Measurements from ENCODE around the gene PBX2.

PBX2 gene, protein sequence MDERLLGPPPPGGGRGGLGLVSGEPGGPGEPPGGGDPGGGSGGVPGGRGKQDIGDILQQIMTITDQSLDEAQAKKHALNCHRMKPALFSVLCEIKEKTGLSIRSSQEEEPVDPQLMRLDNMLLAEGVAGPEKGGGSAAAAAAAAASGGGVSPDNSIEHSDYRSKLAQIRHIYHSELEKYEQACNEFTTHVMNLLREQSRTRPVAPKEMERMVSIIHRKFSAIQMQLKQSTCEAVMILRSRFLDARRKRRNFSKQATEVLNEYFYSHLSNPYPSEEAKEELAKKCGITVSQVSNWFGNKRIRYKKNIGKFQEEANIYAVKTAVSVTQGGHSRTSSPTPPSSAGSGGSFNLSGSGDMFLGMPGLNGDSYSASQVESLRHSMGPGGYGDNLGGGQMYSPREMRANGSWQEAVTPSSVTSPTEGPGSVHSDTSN

DNA sequence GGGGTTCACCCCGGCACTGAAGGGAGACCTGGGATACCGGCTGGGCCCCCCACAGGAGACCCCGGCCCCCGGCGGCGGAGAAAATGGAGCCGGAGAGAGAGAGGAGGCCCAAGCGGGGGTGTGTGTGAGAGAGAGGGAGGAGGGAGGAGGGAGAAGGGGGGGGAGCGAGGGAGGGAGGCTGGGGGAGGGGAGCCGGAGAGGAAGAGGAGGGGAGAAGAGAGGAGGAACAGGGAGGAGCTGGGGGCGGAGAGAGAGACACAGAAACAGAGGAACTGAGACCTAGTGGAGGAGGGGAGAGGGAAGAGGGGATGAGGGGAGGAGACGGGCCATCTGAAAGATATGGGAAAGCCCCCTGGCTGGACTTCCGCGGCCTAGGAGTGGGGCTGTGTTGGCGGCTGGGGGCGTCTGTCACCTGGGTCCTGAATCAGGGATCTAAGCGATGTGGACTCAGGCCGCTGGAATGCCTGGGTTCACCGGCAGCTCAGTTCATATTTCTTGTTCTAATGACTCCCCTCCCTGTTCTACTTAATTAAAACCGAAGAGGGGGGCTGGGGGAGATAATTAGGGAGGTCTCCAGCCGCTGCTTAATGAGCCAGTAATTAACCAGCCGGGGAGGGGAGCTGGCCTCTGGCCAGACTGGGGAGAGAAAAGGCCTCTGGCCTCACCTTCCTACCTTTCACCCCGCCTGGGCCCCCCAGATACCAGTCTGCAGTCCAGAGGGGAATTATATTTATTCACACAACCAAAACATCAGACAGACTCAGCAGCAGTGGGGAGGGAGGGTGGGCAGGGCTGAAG lies at the start of gene PBX2:
Gene PBX2 (minus strand): TSS at position 149 of the 798 bp plus-strand sequence. CDS start 287 bp downstream, outside the sequence.
- DNase-seq (ENCODE audit: insufficient read length, low spot score) (peak; percentile 53), FAIRE-seq (no peak)
- 0 out of 2 replicates have a peak, but pooled peaks have one; percentile 33 for TF ChIP-seq POLR2A (IDR thresholded peaks at IDR 0.05; ENCODE audit: low read depth, low read length)

DNA sequence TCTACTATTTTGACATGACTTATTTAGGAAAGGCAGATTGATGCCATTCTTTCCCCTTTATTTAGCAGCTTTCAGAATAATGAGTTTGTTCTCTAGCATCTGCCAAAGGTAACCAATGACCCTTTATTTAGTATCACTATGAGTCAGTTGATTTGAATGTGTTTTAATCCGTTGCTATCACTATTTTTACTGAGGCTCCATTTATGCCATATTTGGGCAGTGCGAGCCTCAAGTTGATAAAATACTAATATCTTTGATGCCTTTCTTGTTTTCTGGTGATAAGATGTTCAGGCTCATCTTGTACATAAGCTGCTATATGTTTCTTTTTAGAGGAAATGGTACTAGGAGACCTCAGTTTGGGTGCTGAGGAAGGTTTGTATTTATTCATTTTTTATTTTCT lies 49.5 kb upstream of the PBX2 start:
- FAIRE-seq = no peak
- no peak for TF ChIP-seq POLR2A (IDR thresholded peaks at IDR 0.05; ENCODE audit: low read depth, low read length)
- DNase-seq (ENCODE audit: insufficient read length, low spot score) = no peak

DNA sequence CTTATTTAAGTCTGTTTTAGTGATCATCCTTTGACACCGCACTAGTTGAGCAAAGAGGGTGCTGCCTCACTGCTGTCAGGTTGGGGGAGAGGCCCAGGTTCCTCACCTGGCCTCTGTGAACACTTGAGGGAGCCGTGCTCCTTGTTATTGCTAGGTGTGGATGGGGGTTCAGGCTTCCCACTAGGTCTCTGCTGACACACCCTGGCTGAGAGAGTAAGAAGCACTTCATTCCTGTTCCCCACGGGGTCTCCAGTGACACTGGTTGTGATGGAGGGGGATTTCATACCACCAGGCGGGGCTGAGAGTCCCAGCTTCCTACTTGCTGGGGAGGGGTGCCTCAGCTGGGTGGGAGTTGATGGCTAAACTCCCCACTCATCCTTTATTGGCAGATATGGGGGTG lies 44.9 kb upstream of the PBX2 start:
- FAIRE-seq = no peak
- DNase-seq (ENCODE audit: insufficient read length, low spot score) = no peak
- no peak for TF ChIP-seq POLR2A (IDR thresholded peaks at IDR 0.05; ENCODE audit: low read depth, low read length)

DNA sequence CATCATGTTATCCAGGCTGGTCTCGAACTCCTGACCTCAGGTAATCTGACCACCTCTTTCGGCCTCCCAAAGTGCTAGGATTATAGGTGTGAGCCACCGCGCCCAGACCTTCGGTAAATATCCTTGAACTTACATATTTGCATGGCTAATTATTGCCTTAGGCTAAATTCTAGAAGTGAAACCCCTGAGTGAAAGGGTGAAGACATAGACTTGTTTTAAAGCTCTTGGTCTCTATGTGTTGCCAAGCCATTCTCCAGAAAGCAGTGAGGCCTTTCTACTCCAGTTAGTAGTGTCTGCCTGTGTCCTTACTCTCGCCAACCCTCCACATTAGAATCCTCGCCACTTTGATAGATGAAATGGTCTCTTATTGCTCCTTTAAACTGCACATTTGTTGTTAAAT lies 36.4 kb upstream of the PBX2 start:
- no peak for DNase-seq (ENCODE audit: insufficient read length, low spot score)
- no peak for TF ChIP-seq POLR2A (IDR thresholded peaks at IDR 0.05; ENCODE audit: low read depth, low read length)
- no peak for FAIRE-seq

DNA sequence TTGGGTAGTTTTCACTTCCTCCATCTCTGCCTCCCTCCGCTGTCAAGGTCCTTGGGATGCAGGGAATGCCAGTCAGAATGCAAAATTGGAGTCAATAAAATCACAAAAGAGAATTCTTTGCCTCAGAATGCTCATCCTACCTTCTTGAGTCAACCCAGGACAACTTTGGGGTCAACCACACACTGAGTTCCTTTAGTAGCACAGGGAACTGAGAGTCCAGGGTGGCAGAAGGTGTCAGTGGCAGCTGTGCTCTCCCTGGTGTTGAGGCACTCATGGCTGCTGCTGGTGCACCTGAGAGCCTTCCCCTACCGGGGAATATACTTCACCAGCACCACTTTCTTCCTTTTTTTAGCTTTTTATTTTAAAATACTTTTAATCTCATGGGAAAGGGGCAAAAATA lies 34.7 kb upstream of the PBX2 start:
- FAIRE-seq (no peak), DNase-seq (ENCODE audit: insufficient read length, low spot score) (no peak)
- TF ChIP-seq POLR2A (IDR thresholded peaks at IDR 0.05; ENCODE audit: low read depth, low read length) = no peak

DNA sequence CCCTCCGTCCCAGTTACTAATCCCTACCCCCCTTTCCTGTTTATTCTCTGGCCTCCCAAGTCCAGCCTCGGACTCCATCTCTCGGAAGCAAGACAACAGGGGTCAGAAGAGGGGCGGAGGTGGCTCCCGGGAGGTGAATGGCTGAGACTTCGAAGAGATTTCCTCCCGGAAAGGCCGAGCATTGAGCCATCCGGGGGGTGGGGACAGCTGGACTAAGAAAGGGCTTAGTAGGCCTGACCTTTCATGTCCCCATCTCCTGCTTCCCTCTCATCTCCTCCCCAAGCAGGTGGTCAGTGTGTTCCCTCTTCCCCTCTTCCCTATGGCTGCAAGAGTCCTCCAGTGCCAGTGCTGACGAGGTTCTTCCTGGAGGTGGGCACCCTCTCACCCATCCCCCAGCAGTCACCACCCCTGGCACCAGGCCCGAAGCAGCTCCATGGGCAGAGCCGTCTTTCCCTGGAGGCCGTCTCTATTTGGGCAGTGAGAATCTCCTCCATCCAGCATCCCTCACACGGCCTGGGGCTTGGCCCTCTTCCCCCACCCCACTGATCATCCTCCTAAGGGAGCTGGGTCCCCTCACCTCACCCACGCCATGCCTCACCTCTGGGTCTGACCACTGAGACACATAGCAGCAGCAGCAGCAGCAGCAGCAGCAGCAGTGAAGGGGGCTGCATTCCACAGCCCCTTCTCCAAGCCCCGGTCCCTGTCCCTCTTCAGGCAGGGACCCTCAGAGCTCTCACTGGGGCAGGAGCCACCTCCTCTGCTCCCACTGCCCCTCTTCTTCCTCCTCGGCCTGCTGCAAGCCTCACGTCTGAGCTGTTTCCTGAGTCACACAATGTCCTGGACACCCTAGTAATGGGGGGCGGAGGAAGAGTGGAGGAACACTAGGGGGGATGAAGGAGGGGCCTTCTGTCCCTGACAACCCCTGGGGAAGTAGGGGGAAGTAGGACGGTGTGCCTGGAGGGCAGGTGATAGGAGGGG lies 33.5 kb upstream of the PBX2 start, which contains the start of gene NOTCH4:
Gene NOTCH4 (minus strand): TSS at position 810 of the 978 bp plus-strand sequence. CDS start 139 bp downstream, at position 671.
- FAIRE-seq (no peak), DNase-seq (ENCODE audit: insufficient read length, low spot score) (no peak)
- TF ChIP-seq POLR2A (IDR thresholded peaks at IDR 0.05; ENCODE audit: low read depth, low read length) = no peak

DNA sequence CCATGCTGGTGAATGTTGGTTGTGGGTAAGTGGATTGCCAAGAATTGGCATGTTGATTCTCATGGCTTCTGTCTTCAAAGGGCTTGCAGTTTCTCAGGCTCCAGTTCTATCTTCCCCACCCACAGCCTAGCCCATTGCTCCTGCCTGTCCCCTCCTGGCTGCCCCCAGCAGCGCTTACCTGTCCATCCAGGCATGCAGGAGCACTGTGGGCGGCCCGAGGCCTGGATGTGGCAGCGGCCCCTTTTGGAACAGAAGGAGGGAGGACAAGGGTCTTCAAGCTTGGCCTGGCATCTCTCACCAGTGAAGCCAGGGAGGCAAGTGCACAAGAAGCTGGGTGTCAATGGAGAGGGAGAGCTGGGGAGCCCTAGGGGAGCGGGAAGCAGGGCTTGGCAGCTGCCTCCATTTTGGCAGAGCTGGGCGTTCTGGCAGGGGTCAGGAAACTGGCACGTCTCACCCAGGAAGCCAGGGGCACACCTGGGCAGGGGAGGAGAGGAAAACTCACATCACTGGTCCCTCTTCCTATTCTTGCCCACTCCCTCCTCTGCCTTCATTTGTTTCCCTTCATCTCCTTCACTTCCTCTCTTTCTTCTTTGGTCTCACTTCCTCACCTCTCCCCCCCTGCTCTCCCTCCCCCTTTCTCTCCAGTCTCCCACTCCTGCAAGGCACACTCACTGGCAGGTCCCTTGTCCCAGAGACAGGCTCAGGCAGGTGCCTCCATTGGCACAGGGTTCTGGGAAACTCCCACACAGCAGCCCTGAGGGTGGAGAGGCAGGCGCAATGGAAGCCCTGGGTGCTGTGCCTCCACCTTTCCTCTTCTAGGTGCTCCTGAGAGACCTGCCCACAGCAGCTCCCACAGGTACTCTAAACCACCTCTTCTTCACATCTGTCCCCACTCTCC lies 32.6 kb upstream of the PBX2 start:
- TF ChIP-seq POLR2A (IDR thresholded peaks at IDR 0.05; ENCODE audit: low read depth, low read length) = no peak
- DNase-seq (ENCODE audit: insufficient read length, low spot score) (no peak), FAIRE-seq (no peak)

DNA sequence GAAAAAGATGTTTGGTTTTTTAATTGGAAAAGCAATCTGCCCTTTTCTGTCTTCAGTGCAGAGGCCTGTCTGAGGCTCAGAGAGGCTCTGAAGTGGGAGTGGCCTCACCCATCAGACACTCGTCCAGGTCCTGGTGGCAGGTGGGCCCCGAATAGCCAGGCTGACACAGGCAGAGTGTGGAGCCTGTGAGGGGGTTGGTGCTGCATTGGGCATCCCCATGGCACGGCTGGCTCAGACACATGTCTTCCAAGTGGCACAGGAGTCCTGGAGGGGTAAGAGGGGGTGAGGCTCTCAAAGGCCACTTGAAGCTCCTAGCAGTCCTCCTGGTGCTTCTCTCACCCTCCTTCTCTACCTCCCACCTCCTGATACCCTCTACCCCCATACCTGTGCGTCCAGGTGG lies 30.0 kb upstream of the PBX2 start:
- FAIRE-seq = no peak
- DNase-seq (ENCODE audit: insufficient read length, low spot score) = no peak
- no peak for TF ChIP-seq POLR2A (IDR thresholded peaks at IDR 0.05; ENCODE audit: low read depth, low read length)

DNA sequence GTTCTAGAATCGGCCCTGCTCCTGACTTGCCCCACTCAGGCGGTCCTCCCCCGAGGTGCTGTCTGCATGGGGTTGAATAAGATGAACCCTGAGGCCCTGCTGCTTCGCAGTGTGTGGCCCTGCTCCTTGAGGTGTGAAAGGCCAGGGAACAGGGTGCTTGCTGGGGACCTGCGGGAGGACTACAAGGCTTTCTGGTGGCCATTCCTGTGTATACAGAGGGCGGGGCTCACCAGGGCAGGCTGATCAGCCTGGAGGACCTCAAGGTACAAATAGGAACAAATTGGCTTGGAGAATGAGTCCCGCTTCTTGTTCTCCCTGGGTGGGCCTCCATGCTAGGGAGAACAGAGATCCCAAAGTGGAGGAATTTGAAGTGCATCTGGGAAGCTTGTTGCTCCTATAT lies 28.2 kb upstream of the PBX2 start:
- DNase-seq (ENCODE audit: insufficient read length, low spot score) = no peak
- no peak for TF ChIP-seq POLR2A (IDR thresholded peaks at IDR 0.05; ENCODE audit: low read depth, low read length)
- no peak for FAIRE-seq

DNA sequence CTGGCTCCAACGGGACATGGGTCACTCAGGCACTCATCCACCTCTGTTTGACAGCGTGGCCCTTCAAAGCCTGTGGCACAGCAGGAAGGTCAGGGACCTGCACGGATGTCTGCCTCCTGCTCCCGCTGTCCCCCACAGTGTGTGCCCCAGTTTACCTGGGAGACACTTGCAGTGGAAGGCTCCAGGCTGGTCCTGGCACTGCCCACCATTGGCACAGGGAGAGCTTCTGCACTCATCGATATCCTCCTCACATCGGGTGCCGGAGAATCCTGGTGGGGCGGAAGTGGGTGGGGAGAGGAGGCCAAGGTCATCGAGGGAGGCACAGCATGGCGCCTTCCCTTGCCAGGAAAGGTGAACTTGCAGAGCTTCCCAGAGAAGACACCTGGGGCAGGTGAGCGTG lies 27.0 kb upstream of the PBX2 start:
- TF ChIP-seq POLR2A (IDR thresholded peaks at IDR 0.05; ENCODE audit: low read depth, low read length) = no peak
- FAIRE-seq (no peak), DNase-seq (ENCODE audit: insufficient read length, low spot score) (no peak)

DNA sequence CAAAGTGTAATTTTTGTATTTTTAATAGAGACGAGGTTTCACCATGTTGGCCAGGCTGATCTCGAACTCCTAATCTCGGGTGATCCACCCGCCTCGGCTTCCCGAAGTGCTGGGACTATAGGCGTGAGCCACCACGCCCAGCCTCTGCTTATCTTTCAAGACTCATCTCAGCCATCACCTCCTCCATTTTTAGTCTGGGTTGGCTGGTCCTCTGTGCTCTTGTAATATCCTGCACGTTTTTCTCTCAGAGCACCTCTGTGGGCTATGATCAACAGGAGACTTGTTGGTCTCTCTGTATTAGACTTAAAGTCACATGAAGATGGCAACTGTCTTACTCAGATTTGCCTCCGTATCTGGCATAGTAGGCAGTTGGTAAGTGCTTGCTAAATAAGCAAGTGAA lies 26.3 kb upstream of the PBX2 start:
- no peak for DNase-seq (ENCODE audit: insufficient read length, low spot score)
- no peak for TF ChIP-seq POLR2A (IDR thresholded peaks at IDR 0.05; ENCODE audit: low read depth, low read length)

DNA sequence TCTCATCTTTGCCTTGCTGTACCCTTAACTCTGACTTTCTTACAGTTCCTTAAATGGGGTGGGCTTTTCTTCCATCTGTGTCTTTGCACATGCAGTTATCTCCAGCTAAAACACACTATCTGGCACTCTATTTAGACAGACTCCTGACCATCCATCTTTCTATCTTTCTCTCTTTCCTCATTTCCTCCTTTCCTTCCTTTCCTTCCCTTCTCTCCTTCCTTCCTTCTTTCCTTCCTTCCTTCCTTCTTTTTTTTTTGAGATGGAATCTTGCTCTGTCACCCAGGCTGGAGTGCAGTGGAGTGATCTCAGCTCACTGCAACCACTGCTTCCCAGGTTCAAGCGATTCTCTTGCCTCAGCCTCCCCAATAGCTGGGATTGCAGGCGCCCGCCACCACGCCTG lies 25.6 kb upstream of the PBX2 start:
- DNase-seq (ENCODE audit: insufficient read length, low spot score) = no peak
- no peak for TF ChIP-seq POLR2A (IDR thresholded peaks at IDR 0.05; ENCODE audit: low read depth, low read length)
- no peak for FAIRE-seq

More for the DNA sequence above, 26.3 kb upstream of the PBX2 start:
- no peak for FAIRE-seq
